ENCODE measurements around the gene F8.

GRCh38 chrX:155056877-155057792 lies 34.6 kb upstream of the F8 start:
- TF ChIP-seq EZH2 (IDR thresholded peaks at IDR 0.05; ENCODE audit: low read length, unreplicated experiment) (no peak), EZH2phosphoT487 (IDR thresholded peaks at IDR 0.05; ENCODE audit: borderline replicate concordance, low read length) (no peak)
